Epithelial cell of proximal tubule (primary cell): ENCODE data around the gene ATG7. TPM values are rescaled to one million over a fixed set of nuclear protein-coding genes. Genes with fewer than 3 reads are reported as not detected.

ENCODE experiments used
- DNase-seq: peaks from one replicate; pipeline ENCODE4 v3.0.0-alpha.2; 2011; ENCODE audit warnings: low read depth
- H3K4me3 ChIP-seq: 2 replicates; pipeline ENCODE4 v1.5.1; 2011; ENCODE audit warnings: low read depth, mild to moderate bottlenecking, low read length
- CTCF ChIP-seq: conservative IDR thresholded peaks from 2 replicates; pipeline ENCODE4 v1.5.1; 2012; ENCODE audit warnings: low read depth, mild to moderate bottlenecking, low read length
- total RNA-seq: library from RNA; depleted of rRNA; stranded (reverse); fragments of >200 nt; gene quantifications from 2 replicates; pipeline ENCODE4 v1.2.3, GENCODE V29; 2015

The ATG7 gene
- total RNA-seq, 1 donor from 2014 or later: 68.5 TPM

GRCh38 chr3:11244121-11244677 is 28.0 kb upstream of the ATG7 start:
- TF ChIP-seq CTCF: no peak
- no peak overlapping the region for H3K4me3 ChIP-seq
- DNase-seq: no peak

GRCh38 chr3:11245276-11245675 is 26.9 kb upstream of the ATG7 start:
- H3K4me3 ChIP-seq: no peak overlapping the region
- no peak for TF ChIP-seq CTCF
- no peak for DNase-seq

GRCh38 chr3:11245827-11246662 is 26.2 kb upstream of the ATG7 start:
- H3K4me3 ChIP-seq: no peak overlapping the region
- TF ChIP-seq CTCF: no peak
- DNase-seq: no peak

GRCh38 chr3:11246663-11246970 is 25.6 kb upstream of the ATG7 start:
- DNase-seq: no peak

GRCh38 chr3:11247362-11247761 is 24.8 kb upstream of the ATG7 start:
- TF ChIP-seq CTCF: no peak
- DNase-seq: no peak
- H3K4me3 ChIP-seq: no peak overlapping the region

More at GRCh38 chr3:11246663-11246970, 25.6 kb upstream of the ATG7 start:
- H3K4me3 ChIP-seq: no peak overlapping the region
- no peak for TF ChIP-seq CTCF

GRCh38 chr3:11248596-11248995 is 23.6 kb upstream of the ATG7 start:
- no peak overlapping the region for H3K4me3 ChIP-seq
- DNase-seq: no peak
- TF ChIP-seq CTCF: no peak
